Lower leg skin (tissue), 3 donors: ENCODE measurements around the gene MAP2K1.
"Not testable (repeated sequence)": the region's sequence is repeated elsewhere in the genome, so short reads cannot be mapped to it uniquely, and the experiment has no call there.

Experiments used
- POLR2A ChIP-seq, 2 donors: fragments of 450-650 bp; IDR thresholded peaks; one replicate each; pipeline ENCODE4 v1.6.1; 2016 to 2017; ENCODE audit warnings: antibody characterized with exemption in 2 of 2, mild to moderate bottlenecking in 1 of 2, moderate library complexity in 1 of 2
- TF ChIP-seq, protein P1 (sequence below), 3 donors: fragments of 450-650 bp; IDR thresholded peaks; one replicate each; pipeline ENCODE4 v1.5.1; 2016; ENCODE audit warnings: antibody characterized with exemption in 3 of 3, mild to moderate bottlenecking in 3 of 3, moderate library complexity in 2 of 3

DNA sequence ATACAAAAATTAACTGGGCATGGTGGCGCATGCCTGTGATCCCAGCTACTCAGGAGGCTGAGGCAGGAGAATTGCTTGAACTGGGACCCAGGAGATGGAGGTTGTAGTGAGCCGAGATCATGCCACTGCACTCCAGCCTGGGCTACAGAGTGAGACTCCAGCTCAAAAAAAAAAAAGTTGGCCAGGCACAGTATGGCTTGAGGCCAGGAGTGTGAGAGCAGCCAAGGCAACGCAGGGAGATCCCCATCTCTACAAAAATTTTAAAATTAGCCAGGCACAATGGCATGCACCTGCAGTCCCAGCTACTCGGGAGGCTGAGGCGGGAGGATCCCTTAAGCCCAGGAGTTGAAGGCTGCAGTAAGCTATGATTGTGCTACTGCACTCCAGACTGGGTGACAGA, 38.2 kb upstream of the MAP2K1 start:
- TF ChIP-seq, protein P1, sequence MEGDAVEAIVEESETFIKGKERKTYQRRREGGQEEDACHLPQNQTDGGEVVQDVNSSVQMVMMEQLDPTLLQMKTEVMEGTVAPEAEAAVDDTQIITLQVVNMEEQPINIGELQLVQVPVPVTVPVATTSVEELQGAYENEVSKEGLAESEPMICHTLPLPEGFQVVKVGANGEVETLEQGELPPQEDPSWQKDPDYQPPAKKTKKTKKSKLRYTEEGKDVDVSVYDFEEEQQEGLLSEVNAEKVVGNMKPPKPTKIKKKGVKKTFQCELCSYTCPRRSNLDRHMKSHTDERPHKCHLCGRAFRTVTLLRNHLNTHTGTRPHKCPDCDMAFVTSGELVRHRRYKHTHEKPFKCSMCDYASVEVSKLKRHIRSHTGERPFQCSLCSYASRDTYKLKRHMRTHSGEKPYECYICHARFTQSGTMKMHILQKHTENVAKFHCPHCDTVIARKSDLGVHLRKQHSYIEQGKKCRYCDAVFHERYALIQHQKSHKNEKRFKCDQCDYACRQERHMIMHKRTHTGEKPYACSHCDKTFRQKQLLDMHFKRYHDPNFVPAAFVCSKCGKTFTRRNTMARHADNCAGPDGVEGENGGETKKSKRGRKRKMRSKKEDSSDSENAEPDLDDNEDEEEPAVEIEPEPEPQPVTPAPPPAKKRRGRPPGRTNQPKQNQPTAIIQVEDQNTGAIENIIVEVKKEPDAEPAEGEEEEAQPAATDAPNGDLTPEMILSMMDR (IDR thresholded peaks at IDR 0.05), result not testable (repeated sequence)
- not testable (repeated sequence) for TF ChIP-seq POLR2A (IDR thresholded peaks at IDR 0.05)
